NOMO-1 treated with dmso at 0.1 percent for 144 hours (cell line): Measurements from ENCODE around the gene FBLN5.

Source experiments
- DNase-seq: peaks from one replicate; lab custom pipeline; 2025; ENCODE audit not compliant: unreplicated experiment; lab: John Stamatoyannopoulos, UW

Gene FBLN5, protein sequence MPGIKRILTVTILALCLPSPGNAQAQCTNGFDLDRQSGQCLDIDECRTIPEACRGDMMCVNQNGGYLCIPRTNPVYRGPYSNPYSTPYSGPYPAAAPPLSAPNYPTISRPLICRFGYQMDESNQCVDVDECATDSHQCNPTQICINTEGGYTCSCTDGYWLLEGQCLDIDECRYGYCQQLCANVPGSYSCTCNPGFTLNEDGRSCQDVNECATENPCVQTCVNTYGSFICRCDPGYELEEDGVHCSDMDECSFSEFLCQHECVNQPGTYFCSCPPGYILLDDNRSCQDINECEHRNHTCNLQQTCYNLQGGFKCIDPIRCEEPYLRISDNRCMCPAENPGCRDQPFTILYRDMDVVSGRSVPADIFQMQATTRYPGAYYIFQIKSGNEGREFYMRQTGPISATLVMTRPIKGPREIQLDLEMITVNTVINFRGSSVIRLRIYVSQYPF

DNA sequence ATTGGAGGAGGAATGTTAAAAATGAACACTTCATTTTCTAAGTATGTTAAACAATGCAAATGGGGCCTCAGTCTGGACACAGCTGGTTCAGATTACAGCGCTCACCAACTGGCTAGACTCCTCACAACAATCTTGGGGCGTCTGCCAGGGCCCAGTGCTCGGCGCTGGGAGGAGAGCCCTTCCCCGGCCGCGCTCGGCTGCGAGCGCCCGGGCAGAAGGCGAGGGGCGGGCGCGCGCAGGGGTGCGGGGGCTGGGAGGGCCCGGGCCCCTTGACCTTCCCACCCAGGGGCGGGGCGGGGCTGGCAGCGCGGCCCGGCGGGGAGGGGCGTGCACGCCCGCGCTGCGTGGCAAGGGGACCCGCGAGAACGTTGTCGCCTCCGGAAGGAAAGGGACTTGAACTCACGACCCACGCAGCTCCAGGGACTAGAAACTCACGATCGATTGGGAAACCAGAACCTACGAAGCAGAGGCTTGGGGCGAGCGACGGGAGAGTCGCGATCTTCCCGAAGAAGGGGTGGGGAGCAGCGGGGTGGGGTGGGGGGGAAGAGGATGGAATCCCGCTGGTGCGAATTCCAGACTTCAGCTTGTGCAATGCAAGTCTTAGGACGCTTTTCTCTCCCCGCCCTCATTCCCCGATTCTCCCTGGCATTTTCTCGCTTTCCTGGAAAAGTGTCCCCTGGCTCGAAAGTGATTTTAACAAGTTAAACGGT, at the start of gene FBLN5:
Gene FBLN5, minus strand, starts transcription at position 220 of the 710 bp plus-strand sequence. CDS start 465 bp downstream, outside the sequence.
- no peak for DNase-seq

DNA sequence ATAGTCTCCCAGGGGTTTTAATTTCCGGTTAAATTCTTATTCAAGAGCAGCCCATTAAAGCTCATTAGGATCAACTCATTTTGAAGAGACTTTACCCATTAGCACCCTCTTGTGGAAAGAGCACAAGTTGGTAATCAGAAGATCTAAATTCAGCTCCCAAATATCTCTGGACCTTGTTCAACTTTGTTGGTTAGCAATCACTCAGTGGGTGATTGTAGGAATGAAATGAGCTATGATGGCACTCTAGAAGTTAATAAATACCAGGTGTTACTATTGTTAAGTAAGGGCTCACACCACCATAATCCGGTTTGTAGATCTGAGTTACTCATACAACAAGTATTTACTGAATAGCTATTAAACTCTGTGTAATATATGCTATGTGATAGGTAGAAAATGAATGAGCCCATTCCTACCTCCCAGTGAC, 49.5 kb upstream of the FBLN5 start:
- DNase-seq, result peak; percentile 2

DNA sequence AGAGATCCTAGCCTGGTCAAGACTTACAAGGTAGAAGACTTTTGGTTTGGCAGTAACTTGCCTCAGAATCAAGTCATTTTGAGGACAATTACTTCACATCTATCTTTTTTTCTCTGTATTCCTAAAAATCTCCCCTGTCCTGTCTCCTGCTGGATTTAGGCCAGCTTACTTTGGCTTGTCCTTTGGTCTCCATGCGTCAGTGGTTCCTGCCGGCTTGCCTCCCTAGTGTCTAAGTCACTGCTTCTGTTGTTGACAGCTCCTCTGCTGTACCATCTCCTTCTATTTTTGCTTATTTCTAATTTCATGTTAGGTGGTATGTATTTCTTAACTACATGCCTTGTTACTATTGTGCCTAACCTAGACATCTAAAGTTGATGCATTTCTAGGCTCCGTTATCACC, 39.7 kb upstream of the FBLN5 start:
- no peak for DNase-seq

DNA sequence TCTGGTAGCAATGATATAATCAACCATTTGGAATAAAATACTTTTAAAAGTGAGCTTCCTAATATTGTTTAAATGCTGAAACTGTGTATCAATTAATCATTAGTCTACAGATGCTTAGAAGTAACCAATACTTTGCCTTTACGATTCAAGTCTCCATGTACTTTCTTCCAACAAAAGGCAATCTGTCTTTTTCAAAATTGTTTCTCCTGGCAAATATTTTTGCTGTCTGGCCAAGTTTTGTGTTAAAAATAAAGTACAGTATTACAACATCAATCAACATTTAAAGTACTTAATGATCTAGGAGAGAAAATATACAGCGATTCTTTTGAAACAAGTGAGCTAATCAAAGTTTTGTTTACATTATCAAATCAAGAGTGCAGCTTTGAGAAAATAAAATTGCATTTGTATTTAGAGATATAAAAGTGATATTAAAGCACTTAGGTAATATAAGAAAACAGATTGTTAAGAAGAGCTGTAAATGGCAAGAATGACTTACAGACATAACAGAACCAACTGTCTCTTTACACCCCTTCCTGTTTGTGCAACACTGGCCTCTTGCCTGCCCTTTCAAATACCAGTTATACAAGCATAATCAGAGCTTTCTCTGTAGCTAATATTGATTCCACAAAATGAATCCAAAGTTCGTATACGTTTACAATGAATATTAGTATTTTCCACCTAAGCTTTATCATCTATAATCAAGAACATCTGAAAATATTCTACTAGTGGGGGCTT, 38.2 kb upstream of the FBLN5 start:
- peak; percentile 13 for DNase-seq

DNA sequence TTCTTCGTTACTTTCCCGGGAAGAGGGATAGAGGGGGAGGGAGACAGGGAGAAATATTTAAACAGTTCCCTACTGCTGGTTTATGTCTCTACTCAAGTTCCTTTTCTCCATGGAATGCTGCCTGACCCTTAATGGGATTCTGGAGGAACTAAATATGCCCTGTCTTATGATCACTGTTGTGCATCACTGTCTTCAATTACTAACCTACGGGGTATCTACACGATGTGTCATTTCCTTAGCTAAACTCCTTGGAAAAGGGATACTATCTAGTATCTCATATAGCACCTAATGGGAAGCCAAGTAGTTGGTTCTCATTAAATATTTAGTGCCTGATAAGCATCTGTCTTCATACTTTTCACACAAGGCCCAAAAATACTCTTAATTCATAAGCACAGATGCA, 37.5 kb upstream of the FBLN5 start:
- DNase-seq, result no peak

DNA sequence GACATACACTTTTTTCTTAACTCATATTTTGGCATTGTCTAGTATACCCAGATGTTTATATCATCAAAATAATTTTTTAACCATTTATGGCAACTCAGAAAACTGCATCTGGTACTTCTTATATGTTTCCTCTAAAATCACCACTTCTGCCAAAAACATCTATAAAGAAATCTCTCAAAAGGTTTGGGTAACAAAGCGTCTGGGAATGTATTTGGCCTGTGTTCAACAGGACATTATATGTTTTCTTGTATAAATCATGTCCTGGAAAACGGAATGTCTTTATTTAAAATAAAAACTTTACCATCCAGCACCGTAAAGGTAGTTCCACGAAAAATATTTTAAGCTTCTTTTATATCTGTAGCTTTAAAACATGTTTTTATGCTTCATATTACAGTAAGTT, 36.1 kb upstream of the FBLN5 start:
- DNase-seq, result no peak

DNA sequence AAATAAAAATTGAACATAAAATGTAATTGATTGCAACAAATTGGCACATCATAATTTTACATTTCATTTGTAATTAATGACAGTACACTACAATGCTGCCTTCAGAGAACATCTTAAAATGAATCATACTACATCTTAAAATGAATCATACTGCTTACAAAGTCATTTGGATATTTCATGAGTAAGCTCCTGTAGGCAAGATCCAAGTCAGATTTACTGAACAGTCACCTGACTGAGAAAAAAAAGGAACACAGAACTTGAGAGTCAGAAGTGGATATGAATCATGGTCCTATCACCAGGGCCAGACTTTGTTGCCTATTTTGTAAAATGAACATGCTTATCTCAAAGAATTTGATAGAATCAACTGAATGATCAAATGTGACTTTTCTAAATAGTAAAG, 32.7 kb upstream of the FBLN5 start:
- peak; percentile 2 for DNase-seq

DNA sequence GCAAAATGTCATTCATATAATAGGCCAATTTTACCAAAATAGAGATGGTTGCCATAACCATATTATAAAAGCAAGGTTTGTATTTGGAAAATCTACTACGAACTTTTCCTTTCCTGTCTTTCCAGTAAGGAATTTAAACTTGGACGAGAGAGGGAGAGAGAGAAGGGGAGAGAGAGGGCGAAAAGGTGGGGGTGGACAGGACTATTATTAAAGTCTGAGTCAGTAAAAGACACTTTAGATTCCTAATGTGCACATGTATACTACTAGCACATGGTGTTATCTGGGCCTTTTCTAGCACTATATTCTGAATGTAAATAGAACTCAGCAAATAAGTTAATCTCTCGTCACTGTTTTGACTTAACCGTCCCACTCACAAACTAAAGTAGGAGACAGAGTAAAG, 30.4 kb upstream of the FBLN5 start:
- DNase-seq, result no peak

DNA sequence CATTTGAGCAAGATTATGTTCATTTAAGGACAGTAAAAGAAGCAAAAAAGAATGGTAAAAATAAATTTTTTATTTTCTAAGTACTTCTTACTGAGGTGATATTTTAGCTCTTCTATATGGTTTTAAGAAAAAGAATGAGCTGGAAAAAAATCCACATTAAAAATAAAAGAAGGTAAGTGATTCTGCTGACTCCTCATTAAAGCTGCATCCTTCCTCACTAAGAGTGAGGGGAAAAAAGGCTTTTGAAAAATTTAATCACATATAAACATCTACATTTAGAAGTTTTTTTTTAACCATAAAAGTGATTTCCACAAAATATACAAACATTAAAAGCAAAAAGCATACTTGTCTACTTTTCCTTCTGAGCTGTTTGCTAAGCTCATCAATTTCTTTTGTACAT, 28.3 kb upstream of the FBLN5 start:
- DNase-seq, result no peak

DNA sequence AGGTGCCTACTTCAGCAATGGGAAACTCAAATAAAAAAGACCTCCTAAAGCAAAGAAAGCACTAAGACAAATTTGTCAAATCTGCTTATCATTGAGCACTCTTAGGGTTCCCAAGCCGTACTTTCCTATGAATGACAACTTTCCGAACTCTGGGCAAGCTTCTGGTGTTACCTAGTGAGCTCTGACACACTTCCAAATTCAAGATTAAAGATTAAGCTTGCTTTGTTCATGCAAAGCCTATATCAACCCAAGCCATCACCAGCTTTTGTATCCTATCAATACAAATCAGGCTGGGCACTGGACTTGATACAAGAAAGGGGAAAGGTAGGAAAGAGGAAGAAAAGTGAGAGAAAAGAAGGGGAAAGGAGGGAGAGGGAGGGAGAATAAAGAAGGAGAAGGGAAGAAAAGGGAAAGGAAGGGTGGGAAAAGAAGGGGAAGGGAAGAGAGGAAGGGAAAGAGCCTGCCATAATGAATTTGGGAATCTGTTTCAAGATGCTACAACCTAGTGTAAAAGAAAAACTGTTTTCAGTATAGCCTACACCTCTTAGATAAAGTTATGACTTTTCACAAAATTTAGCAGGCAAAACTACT, 23.8 kb upstream of the FBLN5 start:
- no peak for DNase-seq

DNA sequence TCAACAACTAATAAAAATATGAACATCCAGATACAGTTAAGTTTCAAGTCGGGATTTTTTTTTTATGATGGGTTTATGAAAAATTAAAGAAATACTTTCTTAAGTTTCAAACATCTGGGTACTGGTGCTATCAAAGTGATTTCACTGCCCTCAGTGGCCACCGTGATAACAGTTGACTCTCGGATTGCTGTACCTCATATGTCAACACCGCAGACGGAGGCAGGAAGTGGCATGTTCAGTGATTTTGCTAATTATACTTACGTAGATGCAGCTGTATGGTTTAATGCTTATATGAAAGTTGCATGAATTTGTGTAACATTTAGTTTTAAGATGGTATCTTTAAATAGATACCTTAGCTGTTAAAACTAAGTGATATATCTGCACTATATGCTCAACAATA, 20.8 kb upstream of the FBLN5 start:
- DNase-seq, result no peak

DNA sequence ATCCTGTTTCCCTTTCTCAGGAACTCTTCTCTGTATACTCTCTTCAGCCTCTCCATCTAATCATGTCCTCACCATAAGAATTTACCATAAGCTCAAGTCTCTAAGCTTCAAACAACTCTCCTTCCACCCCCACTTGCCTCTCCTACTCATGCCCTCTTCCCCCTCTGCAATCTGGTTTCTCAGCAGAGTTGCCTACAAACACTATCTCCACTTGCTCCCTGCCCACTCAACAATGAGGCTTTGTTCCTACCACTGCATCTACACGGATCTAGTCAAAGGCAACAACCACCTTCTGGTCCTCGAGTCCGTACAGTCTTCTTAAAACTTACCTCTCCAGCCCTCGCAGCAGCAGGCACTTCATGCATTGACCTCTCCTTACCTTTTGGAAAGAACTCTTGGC, 17.2 kb upstream of the FBLN5 start:
- no peak for DNase-seq

DNA sequence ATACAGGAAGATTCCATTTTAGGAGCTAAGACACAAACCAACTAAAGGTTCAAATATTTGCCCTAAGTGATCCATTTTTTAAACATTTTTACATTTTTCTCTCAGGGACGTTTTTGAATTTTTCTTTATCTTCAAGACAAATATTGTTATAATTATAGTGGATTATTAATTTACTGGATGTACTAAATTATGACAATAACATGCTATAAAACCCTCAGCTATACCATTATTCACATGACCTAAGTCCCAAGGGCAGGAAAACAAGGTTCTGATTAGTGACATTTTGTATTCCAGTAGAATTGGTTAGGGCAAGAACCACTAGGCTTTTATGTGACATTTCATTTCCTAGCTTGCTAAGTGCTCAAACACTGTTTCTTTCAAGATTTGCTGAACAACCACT, 16.5 kb upstream of the FBLN5 start:
- no peak for DNase-seq

DNA sequence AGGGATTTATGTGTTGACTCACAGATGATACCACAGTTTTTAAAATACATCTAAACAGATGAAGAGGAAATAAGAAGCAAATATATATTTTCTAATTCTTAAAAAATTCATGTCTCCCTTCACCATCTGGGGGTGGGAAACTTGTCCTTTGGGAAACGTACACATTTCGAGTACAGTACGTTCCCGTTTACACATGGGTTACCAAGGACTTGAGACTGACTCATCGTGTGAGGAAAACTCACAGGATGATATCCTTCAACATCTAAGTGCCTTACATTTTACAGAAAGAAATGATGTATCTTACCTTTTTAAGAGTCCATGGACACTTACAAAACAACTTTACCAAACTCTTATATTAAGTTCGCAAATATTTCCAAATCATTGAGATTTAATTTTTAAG, 16.0 kb upstream of the FBLN5 start:
- no peak for DNase-seq

DNA sequence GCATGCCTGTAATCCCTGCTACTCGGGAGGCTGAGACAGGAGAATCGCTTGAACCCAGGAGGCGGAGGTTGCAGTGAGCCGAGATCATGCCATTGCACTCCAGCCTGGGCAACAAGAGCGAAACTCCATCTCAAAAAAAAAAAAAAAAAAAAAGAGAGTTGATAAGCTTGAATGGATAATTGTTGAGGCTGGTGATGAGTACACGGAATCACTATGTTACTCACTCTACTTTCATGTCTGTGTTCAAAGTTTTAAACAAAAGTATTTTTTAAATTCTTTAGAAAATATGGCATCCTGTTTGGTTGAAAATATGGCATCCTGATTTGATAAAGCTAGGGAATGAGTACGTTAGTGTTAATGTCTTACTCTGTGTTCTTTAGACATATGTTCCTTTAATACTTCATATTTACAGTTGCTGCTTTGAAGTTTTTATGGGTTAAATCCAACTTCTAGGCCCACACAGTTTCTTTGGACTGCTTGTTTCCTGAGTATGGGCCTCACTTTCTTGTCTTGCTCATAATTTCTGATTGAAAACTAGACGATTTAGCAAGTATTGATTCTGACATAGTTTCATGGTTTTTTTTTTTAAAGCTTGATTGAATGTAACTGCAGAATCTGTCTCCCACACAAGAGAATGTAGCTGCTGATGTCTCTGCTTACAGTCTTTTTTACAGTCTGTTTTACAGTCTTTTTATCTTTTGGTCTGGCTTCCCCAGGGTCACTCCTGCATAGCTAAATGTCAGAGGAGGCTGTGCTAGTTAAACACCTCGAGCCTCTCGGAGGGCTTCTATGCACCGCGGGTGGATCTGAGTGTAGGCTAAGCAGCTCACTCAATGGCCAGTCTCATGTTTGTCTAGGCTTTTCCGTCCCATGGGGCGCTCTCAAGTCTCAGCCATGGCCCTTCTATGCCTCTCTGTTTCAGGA, 14.1 kb upstream of the FBLN5 start:
- DNase-seq, result no peak

DNA sequence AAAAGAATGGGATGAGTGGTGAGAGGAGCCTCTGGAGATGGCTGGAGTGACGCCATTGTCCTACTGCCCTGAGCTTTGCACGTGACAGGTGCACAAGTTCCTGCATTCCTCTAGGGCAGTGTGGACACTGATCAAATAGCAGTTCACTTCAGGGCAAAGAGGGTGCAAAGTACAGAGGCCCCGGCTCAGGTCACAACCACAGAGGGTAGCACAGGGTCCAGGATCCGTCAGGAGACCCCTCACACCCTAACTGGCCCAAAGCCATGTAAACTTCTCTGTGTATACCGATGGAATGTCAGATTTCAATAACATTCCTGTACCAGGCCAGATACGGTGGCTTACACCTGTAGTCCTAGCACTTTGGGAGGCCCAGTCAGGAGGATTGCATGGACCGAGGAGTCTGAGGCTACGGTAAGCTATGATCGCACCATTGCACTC, 10.4 kb upstream of the FBLN5 start:
- no peak for DNase-seq

DNA sequence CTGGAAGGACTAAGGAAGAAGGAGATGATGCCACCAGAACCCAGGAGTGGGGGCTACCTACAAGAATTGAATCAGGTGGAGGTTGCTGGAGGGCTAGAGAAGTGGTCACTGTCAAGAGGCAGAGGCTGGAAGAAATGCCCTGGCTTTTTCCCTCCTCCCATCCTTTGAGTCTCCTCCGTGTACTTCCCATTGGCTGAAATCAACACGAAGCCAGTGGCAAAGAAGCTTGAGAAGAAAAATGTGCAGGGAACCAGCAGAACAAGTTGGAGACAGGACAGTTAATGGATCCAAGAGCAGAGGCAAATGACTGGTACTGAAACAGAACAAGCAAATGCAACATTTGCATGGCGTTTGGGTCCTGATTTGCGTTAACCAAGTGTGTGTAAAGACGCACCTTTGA, 9.1 kb upstream of the FBLN5 start:
- no peak for DNase-seq

DNA sequence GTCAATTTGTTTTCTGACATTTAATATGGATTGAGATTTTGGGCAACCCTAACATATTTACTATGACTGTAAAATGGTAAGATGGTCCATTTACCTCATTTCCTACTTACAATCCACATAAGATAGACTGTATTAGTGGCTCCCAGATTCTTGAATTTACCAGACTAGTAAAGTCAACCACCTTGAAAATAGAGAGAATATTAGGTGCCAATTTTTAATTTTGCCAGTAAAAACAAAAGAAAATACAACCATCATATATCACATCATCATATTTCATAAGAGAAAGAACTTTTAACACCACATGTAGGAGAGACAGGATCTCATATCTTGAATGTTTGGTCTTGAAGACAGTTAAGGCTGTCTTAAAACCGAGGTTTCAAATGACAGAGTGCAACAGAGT, 7.7 kb upstream of the FBLN5 start:
- no peak for DNase-seq

DNA sequence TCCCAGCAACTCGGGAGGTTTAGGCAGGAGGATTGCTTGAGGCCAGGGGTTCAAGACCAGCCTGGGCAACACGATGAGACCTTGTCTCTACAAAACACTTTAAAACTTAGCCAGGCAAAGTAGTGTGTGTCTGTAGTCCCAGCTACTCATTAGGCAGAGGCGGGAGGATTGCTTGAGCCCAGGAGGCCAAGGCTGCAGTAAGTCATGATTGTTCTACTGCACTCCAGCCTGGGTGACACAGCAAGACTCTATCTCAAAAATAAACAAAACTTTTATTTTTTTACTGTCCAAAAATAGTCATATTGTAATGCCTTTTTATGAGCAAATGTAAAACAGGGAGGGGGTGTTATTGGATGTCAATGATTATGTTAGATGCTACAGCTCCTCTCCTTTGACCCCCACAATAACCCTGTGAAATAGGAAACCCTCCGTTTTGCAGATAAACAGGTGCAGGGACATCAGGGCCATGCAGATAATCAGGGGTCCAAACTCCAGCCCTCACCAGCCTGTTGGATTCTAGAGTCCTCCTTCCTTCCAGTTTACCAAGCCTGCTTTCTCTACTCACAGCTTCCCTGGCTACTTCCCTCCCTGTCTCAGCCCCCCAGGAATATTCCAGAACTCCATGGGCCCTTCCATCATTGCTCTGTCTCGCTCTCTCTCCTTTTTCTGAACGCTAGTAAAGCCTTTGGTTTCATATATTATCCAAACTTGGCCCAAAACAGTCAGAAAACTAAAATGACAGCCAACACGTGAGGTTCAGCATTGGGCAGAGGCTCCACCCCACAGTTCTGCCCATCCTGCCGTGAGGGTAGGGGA, 5.9 kb upstream of the FBLN5 start:
- no peak for DNase-seq
